Measurements from ENCODE around the gene TGM2. TPM values are rescaled to one million over a fixed set of nuclear protein-coding genes. Genes with fewer than 3 reads are reported as not detected.

Gene TGM2
- total RNA-seq, 2 donors from 2014 or later, result 0.27 to 0.37 TPM

DNA sequence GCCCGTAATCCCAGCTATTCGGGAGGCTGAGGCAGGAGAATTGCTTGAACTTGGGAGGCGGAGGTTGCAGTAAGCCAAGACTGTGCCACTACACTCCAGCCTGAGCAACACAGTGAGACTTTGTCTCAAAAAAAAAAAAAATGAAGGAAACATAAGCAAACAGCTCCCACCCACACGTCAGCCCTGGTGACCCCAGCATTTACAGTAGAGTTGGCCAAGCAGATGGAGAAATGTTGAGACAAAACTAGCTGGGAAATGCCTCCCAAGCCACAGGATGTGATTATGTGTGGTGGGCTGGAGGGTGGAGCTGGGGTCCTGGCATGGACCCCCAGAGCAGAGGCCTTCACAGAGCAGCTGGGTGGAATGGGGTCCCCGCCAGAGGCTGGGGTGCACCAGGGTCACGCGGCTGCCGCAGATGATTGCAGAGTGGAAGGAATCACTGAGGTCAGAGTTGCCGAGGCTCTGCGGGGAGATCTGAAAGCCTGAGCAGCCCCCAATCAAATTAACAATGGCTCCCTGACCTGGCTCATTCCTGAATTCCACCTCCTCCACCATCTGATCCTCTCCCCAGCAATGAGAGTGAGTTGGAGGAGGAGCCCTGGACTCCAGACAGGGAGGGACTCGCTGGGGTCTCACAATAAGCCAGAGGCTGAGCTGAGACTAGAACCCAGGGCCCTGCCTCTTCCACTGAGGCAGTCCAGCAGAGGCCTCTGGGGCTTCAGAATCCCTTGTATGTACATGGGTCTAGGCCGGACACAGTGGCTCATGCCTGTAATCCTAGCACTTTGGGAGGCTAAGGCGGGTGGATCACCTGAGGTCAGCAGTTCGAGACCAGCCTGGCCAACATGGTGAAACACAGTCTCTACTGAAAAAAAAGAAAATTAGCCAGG is 34.7 kb upstream of the TGM2 start:
- Histone ChIP-seq H3K9ac (ENCODE audit: extremely low read depth, low read length, poor library complexity, severe bottlenecking) (no peak overlapping the region), H3K27me3 (ENCODE audit: control insufficient read depth, insufficient read depth, low read length, poor library complexity, severe bottlenecking) (peaks cover 6% of the 10 kb centered on the region), H3K36me3 (ENCODE audit: control insufficient read depth, insufficient read depth, low read length) (no peaks in the 10 kb centered on the region), H3K4me1 (ENCODE audit: control insufficient read depth, insufficient read depth, low read length) (no peaks in the 10 kb centered on the region), H3K4me3 (ENCODE audit: low read length) (no peak overlapping the region), H3K9me3 (ENCODE audit: control insufficient read depth, low read length) (no peaks in the 10 kb centered on the region), H3K27ac (ENCODE audit: low read depth, low read length) (no peak overlapping the region)
- no peak overlapping the region for H3K4me3 Mint-ChIP-seq
- H3K36me3 Mint-ChIP-seq (ENCODE audit: low read depth), result no peaks in the 10 kb centered on the region
- peaks cover 6% of the 10 kb centered on the region for H3K4me1 Mint-ChIP-seq
- no peaks in the 10 kb centered on the region for H3K9me3 Mint-ChIP-seq
- DNase-seq, result peak; percentile 23
- H3K27me3 Mint-ChIP-seq (ENCODE audit: insufficient read depth), result peaks cover 9% of the 10 kb centered on the region
- H3K27ac Mint-ChIP-seq, result no peak overlapping the region
- 89 to 94% methylated on average over 13 to 14 of the region's 14 CpGs for WGBS, 2 experiments (ENCODE audit: insufficient coverage in 1 of 2, insufficient read length in 1 of 2)
- no peak for TF ChIP-seq CTCF (conservative IDR thresholded peaks at IDR 0.05)

DNA sequence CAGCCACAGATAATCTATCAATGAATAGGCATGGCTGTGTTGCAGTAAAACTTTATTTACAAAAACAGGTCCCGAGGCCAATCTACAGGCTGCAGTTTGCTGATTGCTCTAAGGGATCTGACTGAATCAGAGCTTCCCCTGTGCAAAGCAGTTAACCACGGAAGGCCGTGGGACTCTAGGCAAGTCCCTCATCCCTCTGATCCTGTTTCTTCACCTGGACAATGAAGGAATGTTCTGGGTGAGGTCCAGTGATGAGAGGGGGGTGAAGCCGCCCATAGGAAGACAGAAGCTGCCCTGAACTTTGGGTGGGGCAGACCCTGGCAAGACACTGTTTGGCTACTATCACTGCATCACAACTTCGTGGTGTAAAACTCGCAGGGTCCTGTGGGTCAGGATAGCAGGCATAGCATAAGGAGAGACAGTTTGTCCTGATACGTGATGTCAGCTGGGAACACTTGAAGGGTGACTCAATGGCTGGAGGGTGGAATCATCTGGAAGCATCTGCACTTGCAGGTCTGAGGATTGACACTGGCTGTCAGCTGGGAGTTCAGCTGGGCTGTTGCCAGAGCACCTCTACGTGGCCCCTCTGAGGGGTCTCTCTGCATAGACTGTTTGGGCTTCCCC is 33.3 kb upstream of the TGM2 start:
- Mint-ChIP-seq H3K27me3 (ENCODE audit: insufficient read depth) (peaks cover 6% of the 10 kb centered on the region), H3K9me3 (no peaks in the 10 kb centered on the region), H3K4me1 (peaks cover 6% of the 10 kb centered on the region), H3K36me3 (ENCODE audit: low read depth) (no peaks in the 10 kb centered on the region), H3K4me3 (no peak overlapping the region), H3K27ac (no peak overlapping the region)
- Histone ChIP-seq H3K4me3 (ENCODE audit: low read length) (no peak overlapping the region), H3K36me3 (ENCODE audit: control insufficient read depth, insufficient read depth, low read length) (no peaks in the 10 kb centered on the region), H3K27ac (ENCODE audit: low read depth, low read length) (no peak overlapping the region), H3K4me1 (ENCODE audit: control insufficient read depth, insufficient read depth, low read length) (no peaks in the 10 kb centered on the region), H3K9ac (ENCODE audit: extremely low read depth, low read length, poor library complexity, severe bottlenecking) (no peak overlapping the region), H3K9me3 (ENCODE audit: control insufficient read depth, low read length) (no peaks in the 10 kb centered on the region), H3K27me3 (ENCODE audit: control insufficient read depth, insufficient read depth, low read length, poor library complexity, severe bottlenecking) (no peaks in the 10 kb centered on the region)
- peak; percentile 35 for DNase-seq
- WGBS, 2 experiments (ENCODE audit: insufficient coverage in 1 of 2, insufficient read length in 1 of 2), result 84 to 91% methylated on average over 4 to 8 of the region's 8 CpGs
- no peak for TF ChIP-seq CTCF (conservative IDR thresholded peaks at IDR 0.05)

GRCh38 chr20:38197619-38198018 is 32.5 kb upstream of the TGM2 start:
- H3K27ac ChIP-seq (ENCODE audit: low read depth, low read length), result no peak overlapping the region

More at GRCh38 chr20:38197619-38198018, 32.5 kb upstream of the TGM2 start:
- Mint-ChIP-seq H3K27ac (no peak overlapping the region), H3K36me3 (ENCODE audit: low read depth) (no peaks in the 10 kb centered on the region), H3K4me3 (no peak overlapping the region), H3K9me3 (no peaks in the 10 kb centered on the region), H3K27me3 (ENCODE audit: insufficient read depth) (peaks cover 5% of the 10 kb centered on the region), H3K4me1 (peaks cover 6% of the 10 kb centered on the region)
- H3K27me3 ChIP-seq (ENCODE audit: control insufficient read depth, insufficient read depth, low read length, poor library complexity, severe bottlenecking), result no peaks in the 10 kb centered on the region
- 76% methylated on average over 1 of the region's 1 CpG; no CpG with 5 or more reads in 1 of the 2 experiments for WGBS, 2 experiments (ENCODE audit: insufficient coverage in 1 of 2, insufficient read length in 1 of 2)
- H3K9me3 ChIP-seq (ENCODE audit: control insufficient read depth, low read length), result no peaks in the 10 kb centered on the region
- TF ChIP-seq CTCF (conservative IDR thresholded peaks at IDR 0.05), result no peak
- H3K36me3 ChIP-seq (ENCODE audit: control insufficient read depth, insufficient read depth, low read length), result no peaks in the 10 kb centered on the region
- no peak overlapping the region for H3K9ac ChIP-seq (ENCODE audit: extremely low read depth, low read length, poor library complexity, severe bottlenecking)
- peak; percentile 27 for DNase-seq
- H3K4me1 ChIP-seq (ENCODE audit: control insufficient read depth, insufficient read depth, low read length), result no peaks in the 10 kb centered on the region
- H3K4me3 ChIP-seq (ENCODE audit: low read length), result no peak overlapping the region
